NCI-H1105 (cell line): ENCODE data around the gene KCNH2.
"Not testable (repeated sequence)": the region's sequence is repeated elsewhere in the genome, so short reads cannot be mapped to it uniquely, and the experiment has no call there.

ENCODE experiments used
- DNase-seq: peaks from one replicate; lab custom pipeline; 2025; lab: John Stamatoyannopoulos, UW

KCNH2 gene, protein sequence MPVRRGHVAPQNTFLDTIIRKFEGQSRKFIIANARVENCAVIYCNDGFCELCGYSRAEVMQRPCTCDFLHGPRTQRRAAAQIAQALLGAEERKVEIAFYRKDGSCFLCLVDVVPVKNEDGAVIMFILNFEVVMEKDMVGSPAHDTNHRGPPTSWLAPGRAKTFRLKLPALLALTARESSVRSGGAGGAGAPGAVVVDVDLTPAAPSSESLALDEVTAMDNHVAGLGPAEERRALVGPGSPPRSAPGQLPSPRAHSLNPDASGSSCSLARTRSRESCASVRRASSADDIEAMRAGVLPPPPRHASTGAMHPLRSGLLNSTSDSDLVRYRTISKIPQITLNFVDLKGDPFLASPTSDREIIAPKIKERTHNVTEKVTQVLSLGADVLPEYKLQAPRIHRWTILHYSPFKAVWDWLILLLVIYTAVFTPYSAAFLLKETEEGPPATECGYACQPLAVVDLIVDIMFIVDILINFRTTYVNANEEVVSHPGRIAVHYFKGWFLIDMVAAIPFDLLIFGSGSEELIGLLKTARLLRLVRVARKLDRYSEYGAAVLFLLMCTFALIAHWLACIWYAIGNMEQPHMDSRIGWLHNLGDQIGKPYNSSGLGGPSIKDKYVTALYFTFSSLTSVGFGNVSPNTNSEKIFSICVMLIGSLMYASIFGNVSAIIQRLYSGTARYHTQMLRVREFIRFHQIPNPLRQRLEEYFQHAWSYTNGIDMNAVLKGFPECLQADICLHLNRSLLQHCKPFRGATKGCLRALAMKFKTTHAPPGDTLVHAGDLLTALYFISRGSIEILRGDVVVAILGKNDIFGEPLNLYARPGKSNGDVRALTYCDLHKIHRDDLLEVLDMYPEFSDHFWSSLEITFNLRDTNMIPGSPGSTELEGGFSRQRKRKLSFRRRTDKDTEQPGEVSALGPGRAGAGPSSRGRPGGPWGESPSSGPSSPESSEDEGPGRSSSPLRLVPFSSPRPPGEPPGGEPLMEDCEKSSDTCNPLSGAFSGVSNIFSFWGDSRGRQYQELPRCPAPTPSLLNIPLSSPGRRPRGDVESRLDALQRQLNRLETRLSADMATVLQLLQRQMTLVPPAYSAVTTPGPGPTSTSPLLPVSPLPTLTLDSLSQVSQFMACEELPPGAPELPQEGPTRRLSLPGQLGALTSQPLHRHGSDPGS

DNA sequence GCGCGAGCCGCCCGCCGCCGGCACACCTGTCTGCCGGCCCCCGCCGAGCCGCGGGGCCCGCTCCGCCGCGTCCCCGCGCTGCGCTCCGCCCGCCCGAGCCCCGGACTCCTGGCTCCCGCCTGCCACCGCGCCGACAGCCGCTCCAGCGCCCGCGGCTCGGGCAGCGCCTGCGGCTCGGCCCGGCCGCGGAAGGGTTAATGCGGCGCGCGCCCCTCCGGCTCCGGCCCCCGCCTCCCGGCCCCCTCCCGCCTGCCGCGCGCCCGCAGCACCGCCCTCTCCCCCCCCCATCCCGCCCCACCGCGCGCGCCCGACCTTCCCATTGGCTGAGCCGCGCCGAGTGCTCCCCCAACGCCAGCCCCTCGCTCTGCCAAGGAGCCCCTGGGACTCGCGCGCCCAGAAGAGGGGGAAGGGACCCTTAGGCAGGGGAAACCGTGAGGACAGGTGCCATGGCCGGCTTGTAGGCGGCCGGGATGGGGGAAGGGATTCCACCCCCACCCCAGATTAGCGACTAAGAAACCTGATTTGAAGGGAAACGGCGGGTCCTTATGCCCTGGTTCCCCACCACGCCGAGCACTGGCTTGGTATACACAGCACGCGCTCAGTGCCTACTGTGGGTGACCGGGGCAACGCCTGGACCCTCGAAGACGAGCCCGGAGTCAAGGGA lies at the start of gene KCNH2:
Gene KCNH2, minus strand, starts transcription at position 196 of the 664 bp plus-strand sequence. CDS start 408 bp downstream, outside the sequence.
- peak; percentile 91 for DNase-seq

GRCh38 chr7:151027728-151028130 lies 49.6 kb upstream of the KCNH2 start:
- not testable (repeated sequence) for DNase-seq

- not testable (repeated sequence) for DNase-seq
These were observed 48.9 kb upstream of the KCNH2 start for GRCh38 chr7:151026771-151027727.

- no peak for DNase-seq
These were observed 48.0 kb upstream of the KCNH2 start for GRCh38 chr7:151025924-151026671.

GRCh38 chr7:151024435-151025056 lies 46.4 kb upstream of the KCNH2 start, which contains the start of gene ATG9B:
TSS of gene ATG9B (minus strand) at chr7:151024494. CDS start at chr7:151024423, 71 bp downstream.
- no peak for DNase-seq

DNA sequence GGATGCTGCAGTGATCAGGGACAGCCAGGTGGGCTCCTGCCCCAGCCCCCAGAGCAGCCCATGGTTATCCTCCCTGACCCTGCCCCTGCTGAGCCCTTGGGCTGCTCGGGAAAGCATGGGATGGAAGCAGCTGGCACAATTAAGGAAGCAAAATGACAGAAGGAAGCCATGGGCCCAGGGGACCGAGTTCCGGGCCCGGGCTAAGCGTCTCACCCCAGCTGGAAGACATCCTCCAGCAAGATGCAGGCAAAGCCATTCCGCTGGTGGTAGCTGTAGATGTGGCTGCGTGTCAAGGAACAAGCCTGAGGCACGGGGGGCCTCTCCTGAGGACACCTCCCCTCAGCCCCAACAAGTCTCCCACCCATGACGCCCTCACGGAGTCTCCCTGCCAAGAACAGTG lies 45.1 kb upstream of the KCNH2 start:
- no peak for DNase-seq

DNA sequence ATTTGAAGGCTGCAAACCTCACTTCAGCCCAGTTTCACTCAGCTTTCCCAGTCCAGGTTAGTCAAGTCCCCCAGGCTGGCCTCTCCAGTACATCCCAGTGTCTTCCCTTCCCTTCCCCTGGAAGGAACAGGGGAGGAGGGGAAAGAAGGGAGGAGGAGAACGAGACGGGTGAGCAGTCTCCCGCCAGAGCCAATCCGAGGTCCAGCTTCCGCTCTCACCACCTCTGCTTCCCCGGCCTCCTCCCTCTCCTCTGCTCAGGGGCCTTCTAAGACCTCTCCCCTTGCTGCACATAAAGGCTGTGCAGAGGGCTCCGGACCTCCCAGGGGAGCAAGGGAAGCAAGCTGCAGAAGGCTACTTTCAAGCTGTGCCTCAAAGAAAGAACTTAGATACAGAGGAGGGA lies 42.1 kb upstream of the KCNH2 start:
- DNase-seq: no peak

DNA sequence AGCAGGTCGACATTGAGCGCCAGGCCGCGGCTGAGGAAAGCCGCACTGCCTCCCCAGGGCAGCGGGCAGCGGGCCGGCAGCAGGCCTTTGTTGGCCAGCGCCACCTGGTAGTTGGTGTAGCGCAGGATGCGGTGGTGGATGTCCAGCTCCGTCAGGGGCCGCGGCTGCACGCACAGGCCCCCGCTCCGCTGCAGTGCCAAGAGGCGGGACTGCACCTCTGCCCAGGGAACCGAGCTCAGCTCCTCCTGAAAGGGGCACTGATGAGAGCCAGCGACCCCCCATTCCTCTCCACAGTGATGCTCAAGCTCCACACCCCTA lies 41.0 kb upstream of the KCNH2 start:
- no peak for DNase-seq

GRCh38 chr7:151018421-151019129 lies 40.5 kb upstream of the KCNH2 start:
- DNase-seq: no peak

DNA sequence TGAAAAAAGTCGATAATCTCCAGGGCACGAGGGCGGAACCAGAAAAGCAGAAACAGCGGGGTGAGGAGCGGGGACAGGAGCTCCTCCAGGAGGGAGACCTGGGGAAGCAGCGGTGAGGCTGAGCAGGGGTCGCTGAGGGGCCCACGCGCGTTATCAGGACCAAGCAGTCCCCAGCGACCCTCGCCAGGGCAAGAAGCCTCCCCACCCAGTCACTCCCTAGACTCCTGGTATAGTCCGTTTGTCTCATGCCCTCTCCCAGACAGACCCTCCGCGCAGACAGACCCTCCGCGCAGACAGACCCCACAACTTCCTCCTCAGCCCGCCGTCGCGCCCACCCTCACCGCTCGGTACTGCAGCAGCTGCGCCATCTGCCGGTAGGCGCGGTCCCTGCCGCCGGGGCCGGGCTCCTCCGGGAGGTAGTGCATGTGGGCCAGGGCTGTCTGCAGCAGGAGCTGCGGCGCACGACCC lies 39.9 kb upstream of the KCNH2 start:
- no peak for DNase-seq

DNA sequence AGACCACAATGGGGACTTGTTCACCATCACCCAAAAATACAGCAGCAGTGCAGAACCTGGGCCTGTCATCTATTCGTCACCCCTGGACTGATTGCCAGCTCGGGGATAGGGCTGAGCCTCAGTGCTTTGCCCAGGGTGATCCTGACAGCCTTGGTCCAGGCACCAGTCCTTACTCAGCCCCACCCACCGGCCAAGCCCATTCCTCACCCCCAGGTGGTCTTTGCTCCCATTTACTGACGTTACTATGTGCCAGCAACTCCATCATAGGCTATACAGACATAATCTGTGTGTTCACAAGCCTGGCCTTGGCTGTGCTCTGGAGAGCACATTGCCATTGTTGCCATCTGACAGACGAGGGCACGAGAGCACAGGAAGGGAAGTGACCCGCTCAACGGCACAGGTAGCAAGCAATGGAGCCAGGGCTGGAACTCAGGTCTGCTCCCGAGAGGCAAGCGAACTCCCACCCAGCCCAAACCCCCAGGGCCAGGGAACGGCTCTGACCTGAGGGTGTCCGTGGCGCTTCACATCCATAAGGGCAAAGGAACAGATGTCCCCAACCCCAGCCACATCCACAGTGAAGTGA lies 39.3 kb upstream of the KCNH2 start:
- no peak for DNase-seq

- DNase-seq: no peak
These were observed 38.8 kb upstream of the KCNH2 start for GRCh38 chr7:151016942-151017341.

DNA sequence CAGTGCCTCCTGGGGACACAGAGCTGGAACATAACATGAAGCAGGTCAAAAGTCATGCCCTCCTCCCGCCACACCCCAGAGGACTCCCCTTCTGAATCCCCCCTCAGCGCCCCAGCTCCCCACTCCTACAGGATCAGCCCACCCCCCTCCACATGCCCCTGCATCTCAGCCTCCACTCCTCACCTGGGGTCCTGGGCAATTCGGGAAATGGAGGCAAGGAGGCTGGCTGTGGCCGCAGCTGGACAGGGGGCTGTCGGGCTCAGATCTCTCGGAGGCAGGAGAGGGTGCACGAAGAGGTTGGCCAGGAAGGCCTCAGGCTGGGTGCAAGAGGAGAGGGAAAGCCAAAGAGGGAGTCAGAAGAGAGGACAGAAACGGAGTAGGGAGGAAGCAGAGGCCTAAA lies 38.4 kb upstream of the KCNH2 start:
- no peak for DNase-seq

DNA sequence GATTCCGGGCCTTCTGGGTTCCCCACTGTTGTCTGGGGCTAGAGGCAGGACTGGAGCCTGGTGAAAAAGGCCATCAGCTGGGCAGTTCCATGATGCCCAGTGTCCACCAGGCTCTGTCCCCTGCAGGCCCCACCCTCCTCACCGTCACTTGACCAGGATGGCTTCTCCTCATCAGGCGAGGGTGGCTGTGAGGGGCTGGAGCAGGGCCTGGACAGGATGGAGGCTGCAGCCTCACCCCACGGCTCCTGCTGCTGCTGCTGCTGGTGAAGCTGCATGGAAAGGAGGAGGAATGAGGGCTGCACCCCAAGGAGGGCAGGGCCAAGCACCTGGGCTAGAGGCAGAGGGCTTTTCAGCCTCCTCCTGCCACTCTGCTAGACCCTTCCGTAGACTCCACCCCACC lies 37.8 kb upstream of the KCNH2 start:
- no peak for DNase-seq

DNA sequence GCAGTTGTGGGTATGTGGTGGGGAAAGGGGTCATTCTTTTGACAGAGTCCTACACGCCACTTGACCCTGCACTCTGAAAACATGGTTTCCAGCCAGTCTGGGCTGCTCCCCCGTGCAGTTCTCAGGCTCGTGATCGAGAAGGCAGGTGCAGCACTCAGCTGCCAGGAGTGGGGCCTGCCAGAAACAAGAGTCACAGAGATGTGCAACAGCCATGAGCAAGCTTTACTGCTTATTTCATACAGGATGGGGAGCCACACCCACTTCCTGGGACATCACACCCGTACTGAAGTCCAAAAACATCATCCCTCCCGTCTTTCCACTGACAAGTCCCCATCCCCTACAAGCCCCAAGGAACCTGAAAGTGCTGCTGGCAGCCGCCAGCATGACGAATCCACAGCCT lies 36.8 kb upstream of the KCNH2 start:
- DNase-seq: no peak

DNA sequence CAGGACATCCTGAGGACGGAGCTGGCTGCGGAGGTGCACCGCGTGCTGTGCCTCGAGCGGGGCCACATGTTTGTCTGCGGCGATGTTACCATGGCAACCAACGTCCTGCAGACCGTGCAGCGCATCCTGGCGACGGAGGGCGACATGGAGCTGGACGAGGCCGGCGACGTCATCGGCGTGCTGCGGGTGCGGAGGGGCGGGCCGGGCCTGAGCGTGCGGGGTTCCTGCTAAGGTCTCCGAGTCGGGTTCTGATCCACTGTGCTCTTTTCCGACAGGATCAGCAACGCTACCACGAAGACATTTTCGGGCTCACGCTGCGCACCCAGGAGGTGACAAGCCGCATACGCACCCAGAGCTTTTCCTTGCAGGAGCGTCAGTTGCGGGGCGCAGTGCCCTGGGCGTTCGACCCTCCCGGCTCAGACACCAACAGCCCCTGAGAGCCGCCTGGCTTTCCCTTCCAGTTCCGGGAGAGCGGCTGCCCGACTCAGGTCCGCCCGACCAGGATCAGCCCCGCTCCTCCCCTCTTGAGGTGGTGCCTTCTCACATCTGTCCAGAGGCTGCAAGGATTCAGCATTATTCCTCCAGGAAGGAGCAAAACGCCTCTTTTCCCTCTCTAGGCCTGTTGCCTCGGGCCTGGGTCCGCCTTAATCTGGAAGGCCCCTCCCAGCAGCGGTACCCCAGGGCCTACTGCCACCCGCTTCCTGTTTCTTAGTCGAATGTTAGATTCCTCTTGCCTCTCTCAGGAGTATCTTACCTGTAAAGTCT lies 35.8 kb upstream of the KCNH2 start:
- DNase-seq: peak; percentile 16

GRCh38 chr7:151013356-151013732 lies 35.2 kb upstream of the KCNH2 start:
- no peak for DNase-seq

DNA sequence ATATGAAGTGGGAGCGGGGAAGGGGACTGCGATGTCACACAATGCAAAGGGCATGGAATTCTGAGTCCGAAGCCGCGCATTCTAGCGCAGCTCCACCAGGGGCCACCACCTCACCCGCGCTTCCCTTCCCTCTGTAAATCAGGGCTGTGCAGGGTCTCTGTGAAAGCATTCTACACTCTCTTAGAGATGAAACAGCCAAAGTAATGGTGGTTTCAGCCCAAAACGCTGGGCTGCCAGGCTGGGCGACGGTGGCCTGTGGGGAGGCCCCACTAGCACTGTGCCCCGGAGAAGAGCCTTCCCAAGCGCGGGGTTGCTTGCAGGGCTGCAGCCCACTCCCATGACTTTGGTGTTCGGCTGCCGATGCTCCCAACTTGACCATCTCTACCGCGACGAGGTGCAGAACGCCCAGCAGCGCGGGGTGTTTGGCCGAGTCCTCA lies 34.8 kb upstream of the KCNH2 start:
- peak; percentile 32 for DNase-seq
